GM19372 (cell line): ENCODE data around the gene ADI1.

Source experiments
- ATAC-seq: cut with Tn5 transposase; IDR thresholded peaks from one replicate; pipeline ENCODE4 v1.9.1; 2021; ENCODE audit warnings: mild to moderate bottlenecking, low read depth, moderate library complexity; ENCODE audit not compliant: unreplicated experiment

The ADI1 gene

GRCh38 chr2:3519255-3520205 is at the start of gene ADI1:
TSS of gene ADI1 (minus strand) at chr2:3519531. CDS start at chr2:3519487, 44 bp downstream.
- ATAC-seq: peak; percentile 49

GRCh38 chr2:3566806-3567205 is 47.5 kb upstream of the ADI1 start:
- ATAC-seq: no peak

GRCh38 chr2:3565117-3565516 is 45.8 kb upstream of the ADI1 start:
- ATAC-seq: no peak

- peak; percentile 50 for ATAC-seq
These were observed 44.2 kb upstream of the ADI1 start for GRCh38 chr2:3563521-3563976.

- ATAC-seq: peak; percentile 93
These were observed 39.1 kb upstream of the ADI1 start, which contains the start of gene RNASEH1 for GRCh38 chr2:3558205-3559014. TSS of gene RNASEH1 (minus strand) at chr2:3558333. CDS start at chr2:3558260, 73 bp downstream.

- ATAC-seq: peak; percentile 31
These were observed 38.4 kb upstream of the ADI1 start for GRCh38 chr2:3557639-3558204.

GRCh38 chr2:3553946-3554345 is 34.6 kb upstream of the ADI1 start:
- ATAC-seq: no peak

- no peak for ATAC-seq
These were observed 28.6 kb upstream of the ADI1 start for GRCh38 chr2:3547915-3548314.

- no peak for ATAC-seq
These were observed 26.6 kb upstream of the ADI1 start for GRCh38 chr2:3545788-3546478.

- ATAC-seq: no peak
These were observed 23.8 kb upstream of the ADI1 start for GRCh38 chr2:3543023-3543683.

GRCh38 chr2:3542107-3542506 is 22.8 kb upstream of the ADI1 start:
- no peak for ATAC-seq

- ATAC-seq: no peak
These were observed 20.5 kb upstream of the ADI1 start for GRCh38 chr2:3539836-3540235.

GRCh38 chr2:3536682-3537632 is 17.6 kb upstream of the ADI1 start:
- ATAC-seq: no peak

- ATAC-seq: no peak
These were observed 16.7 kb upstream of the ADI1 start for GRCh38 chr2:3535794-3536681.

- no peak for ATAC-seq
These were observed 16.1 kb upstream of the ADI1 start for GRCh38 chr2:3535467-3535793.

- no peak for ATAC-seq
These were observed 15.0 kb upstream of the ADI1 start for GRCh38 chr2:3534251-3534814.

GRCh38 chr2:3533836-3534235 is 14.5 kb upstream of the ADI1 start:
- no peak for ATAC-seq
